ENCODE measurements around the gene HNRNPD.
"Not testable (repeated sequence)": the region's sequence is repeated elsewhere in the genome, so short reads cannot be mapped to it uniquely, and the experiment has no call there.

HNRNPD gene

DNA sequence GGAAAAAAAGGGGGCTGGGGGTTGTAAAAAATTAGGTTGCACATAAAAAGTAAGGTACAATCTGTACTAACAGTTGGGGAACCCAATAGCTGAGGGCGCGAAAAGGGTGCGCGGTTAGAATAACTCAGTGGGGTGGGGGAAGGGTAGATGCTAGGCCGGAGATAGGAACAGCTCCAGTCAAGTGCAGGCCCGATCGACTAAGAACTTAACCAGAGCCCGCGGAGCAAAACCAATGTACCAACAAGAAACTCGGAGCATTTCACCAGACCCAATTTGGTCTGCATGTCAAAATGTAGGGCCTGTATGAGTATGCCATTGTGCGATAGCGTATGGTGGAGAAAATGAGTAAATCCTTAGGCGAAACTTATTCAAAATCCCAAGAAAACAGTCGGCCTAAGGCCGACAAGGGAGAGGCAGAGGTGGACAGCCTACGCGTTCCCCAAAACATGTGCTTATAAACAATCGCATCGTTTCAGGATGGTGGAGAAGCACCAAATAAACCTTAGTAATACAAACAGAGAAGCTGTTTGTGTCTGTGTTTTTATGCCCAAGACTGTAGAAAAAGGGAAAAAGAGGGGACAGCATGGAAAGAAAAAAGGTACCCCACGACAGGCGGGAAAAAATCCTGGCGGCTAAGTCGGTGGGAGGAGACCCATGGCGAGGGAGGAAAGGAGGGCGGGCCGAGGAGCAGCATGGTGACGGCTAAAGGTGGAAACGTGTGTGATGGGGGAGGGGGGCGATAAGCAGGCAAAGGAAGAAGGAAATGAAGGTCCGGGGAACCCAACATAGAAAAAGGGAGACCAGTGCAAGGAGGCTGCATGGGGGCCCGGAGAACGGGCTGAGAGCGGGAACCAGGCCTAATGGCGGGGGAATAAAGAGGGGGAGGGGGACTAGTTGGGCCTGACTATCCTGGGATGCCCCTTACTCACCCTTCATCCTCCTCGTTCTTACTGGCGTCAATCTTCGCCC is 990 bp downstream of the HNRNPD start:
- DNase-seq = peak; percentile 54

GRCh38 chr4:82371497-82371896 is 2.3 kb downstream of the HNRNPD start:
- DNase-seq = no peak

DNA sequence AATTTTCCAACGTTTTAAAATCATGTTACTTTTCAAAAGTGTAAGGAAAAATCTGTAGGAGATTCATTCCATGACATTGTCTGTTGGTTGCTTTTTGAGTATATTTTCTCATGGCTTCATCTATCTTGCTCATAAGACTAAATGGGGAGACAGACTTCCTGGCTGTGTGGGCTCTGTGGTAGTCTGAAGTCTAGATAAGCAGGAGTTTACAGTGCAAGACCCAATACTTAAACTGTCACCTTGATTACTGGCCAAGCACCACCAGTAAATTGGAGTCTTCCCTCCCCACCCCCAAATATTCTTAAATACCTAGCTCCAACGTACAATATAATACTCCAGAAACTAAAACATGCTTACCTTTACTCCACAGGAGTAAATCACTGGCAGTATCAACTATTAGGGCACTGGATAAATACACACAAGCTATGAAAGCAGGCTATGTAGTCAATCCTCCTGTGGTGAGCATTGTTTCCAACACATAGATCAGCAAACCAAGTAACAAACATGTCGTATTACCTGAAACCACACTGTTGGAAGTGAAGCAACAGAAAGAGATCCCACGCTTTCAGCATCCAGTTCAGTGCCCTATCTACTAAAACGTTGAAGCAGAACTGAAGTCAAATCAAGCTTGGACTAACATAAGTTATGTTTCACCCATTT is 6.2 kb downstream of the HNRNPD start:
- no peak for DNase-seq

DNA sequence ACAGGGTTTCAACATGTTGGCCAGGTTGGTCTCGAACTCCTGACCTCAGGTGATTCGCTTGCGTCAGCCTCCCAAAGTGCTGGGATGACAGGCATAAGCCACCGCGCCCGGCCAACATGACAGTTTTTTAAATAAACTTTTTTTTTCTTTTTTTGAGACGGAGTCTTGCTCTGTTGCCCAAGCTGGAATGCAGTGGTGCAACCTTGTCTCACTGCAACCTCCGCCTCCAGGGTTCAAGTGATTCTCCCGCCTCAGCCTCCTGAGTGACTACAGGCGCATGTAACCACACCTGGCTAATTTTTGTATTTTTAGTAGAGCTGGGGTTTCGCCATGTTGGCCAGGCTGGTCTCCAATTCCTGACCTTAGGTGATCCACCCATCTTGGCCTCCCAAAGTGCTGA is 7.4 kb downstream of the HNRNPD start:
- not testable (repeated sequence) for DNase-seq

DNA sequence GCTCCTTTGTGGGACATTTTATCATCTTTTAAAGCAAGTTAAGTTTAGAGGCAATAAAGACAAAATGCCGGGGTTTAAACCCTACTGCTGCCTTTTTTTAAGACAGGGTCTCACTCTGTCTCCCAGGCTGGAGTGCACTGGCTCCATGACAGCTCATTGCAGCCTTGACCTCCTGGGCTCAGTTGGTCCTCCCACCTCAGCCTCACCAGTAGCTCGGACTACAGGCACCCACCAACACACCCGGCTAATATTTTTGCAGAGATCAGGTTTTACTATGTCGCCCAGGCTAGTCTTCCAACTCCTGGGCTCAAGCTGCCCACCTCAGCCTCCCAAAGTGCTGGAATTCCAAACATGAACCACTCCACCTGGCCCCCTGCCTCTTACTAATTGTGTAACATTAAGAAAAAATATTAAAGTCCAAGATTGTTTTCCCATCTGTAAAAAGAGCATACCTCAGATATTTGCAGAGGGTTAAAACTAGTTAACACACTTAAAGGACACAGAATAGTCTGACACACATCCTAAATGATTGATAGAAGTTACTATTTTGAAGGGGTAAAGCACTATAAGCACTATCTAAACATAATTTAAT is 9.8 kb downstream of the HNRNPD start:
- no peak for DNase-seq

- DNase-seq = no peak
Measured at GRCh38 chr4:82362565-82362964, 11.2 kb downstream of the HNRNPD start.

DNA sequence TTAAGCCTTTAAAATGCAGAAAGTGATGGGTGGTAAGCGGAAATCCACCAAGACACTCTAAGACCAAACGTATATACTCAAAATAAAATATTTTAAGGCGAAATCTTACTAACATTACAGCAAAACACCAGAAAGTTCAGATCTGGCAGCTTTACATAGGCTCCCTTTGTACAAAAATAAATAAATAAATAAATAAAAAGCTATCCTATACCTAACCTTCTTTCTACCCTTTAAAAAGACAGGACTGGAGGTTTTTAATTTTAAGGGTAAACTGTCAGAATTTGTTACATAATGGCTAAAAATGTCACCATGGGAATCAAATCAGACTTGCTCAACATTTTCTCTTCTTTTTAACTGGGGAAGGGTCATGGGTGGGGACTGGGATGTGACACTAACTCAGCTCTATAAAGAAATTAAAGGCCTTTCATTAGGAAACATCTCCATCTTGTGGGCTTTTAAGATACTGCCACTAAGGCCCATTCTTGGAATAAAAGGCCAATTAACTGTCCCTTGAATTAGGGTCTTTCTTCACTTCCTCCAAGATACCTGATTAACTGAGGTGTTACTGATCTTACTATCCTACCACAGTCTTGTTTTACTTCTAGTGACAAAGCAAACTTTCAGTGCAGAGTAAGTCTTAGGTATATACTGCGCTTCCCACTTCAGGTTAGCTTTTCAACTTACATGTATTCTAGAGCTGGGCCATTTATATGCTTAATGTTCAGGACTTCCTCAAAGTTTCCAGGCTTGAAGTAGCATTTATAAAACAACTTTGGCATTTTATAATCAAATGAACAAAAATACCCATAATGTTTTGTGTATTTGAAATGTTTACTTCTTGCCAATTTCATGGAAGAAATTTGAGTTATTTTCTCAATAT is 13.3 kb downstream of the HNRNPD start:
- no peak for DNase-seq

GRCh38 chr4:82358847-82359246 is 14.9 kb downstream of the HNRNPD start:
- no peak for DNase-seq

- DNase-seq = no peak
Measured at GRCh38 chr4:82357640-82358039, 16.2 kb downstream of the HNRNPD start.

DNA sequence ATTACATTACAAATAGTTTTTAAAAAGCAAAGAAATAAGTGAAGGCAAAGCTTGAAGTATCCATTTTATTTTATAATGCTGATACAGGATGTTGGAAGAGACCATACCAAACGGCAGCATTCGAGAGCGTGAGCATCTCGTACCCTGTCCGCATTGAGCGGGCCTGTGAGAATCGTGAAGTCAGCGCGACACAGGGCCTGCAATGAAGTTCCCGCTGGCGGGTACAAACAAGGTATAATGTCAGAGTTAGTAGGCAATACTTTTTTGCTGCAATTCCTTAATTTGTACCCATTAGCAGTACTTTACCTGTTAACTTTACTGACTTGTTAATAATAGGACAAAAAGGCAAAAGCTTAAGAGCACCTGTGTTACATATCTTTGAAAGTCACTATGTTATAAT is 19.0 kb downstream of the HNRNPD start:
- no peak for DNase-seq

DNA sequence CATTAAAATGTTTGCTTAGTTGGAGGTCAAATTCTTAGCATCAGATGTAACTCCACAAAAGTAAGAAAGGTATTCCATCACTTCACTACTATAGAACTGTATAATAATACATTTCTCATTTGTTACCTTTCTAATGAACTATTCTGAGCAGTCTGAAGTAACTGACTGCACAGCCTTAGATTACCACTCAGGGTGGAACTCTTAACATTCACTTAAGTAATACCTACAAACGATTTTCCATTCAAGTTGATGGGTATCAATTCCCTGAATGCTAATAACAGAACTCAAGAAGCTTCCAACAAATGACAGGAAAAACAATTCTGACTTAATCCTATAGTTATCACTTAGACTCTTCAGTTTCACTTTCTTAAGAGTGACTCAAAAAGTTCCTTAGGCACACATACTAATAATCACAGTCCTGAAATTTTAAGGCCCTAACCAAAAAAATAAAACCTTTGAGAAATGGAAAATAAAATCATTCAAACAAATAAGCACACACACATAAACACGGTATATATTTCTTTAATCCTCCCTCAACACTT is 20.9 kb downstream of the HNRNPD start:
- no peak for DNase-seq

- DNase-seq = no peak
Measured at GRCh38 chr4:82352118-82352824, 21.5 kb downstream of the HNRNPD start.

DNA sequence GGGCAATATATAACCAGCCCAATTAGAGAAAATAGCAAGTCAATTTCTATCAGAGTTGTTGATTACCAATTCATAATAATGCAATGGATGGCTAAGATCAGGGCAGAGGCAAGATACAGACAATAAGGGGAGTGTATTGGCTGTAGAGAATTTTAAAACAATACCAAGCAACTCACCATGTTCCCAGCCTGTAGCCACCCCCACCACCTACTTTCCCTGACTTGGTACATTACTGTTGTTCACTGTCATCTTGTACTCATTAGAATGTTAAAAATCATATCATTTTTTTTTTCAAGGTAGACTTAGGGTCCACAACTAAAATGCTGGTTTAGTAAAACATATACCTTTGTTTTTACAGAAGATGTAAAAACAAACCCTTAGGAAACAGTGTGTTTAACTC is 27.7 kb downstream of the HNRNPD start:
- DNase-seq = no peak

DNA sequence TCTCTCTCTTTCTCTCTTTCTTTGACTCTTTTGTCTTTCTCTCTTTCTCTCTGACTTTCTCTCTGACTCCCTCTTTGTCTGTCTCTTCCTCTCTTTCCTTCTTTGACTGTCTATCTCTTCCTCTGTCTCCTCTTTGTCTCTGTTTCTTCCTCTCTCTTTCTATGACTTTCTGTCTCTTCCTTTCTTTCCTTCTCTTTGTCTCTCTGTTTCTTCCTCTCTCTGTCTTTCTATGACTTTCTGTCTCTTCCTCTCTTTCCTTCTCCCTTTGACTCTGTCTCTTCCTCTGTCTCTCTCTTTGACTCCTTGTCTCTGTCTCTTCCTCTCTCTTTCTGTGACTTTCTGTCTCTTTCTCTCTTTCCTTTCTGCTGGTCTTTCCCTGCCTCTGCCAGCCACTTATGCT is 38.7 kb downstream of the HNRNPD start:
- DNase-seq = no peak

DNA sequence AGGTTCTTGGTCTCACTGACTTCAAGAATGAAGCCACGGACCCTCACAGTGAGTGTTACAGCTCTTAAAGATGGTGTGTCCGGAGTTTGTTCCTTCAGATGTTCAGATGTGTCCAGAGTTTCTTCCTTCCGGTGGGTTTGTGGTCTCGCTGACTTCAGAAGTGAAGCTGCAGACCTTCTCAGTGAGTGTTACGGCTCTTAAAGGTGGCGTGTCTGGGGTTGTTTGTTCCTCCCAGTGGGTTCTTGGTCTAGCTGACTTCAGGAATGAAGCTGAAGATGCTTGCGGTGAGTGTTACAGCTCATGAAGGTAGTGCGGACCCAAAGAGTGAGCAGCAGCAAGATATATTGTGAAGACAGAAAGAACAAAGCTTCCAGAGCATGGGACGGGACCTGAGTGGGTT is 40.1 kb downstream of the HNRNPD start:
- DNase-seq = not testable (repeated sequence)

- DNase-seq = no peak
Measured at GRCh38 chr4:82331814-82332213, 42.0 kb downstream of the HNRNPD start.

DNA sequence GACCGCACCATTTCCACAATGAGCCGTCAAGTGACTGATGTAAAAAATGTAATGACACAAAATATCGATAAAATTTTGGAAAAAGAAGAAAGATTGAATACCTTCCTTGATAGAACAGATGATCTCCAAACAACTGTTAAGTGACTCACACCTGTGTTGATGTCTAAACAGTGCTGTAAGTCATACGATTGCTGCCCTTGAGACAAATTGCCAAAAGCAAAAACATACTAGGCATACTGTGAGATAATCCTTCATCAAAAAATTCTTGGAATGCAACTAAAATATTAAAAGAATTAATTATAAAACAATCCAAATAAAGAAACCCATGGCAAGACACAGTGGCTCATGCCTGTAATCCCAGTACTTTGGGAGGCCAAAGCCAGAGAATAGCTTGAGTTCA is 53.4 kb downstream of the HNRNPD start:
- no peak for DNase-seq

DNA sequence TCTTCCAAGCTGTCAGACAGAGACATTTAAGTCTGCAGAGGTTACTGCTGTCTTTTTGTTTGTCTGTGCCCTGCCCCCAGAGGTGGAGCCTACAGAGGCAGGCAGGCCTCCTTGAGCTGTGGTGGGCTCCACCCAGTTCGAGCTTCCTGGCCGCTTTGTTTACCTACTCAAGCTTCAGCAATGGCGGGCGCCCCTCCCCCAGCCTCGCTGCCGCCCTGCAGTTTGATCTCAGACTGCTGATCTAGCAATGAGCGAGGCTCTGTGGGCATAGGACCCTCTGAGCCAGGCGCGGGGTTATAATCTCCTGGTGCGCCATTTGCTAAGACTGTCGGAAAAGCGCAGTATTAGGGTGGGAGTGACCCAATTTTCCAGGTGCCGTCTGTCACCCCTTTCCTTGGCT is 70.7 kb downstream of the HNRNPD start:
- DNase-seq = not testable (repeated sequence)

Measured in NCI-H1105 (cell line).